ENCODE data around the gene CALHM6. TPM values are rescaled to one million over a fixed set of nuclear protein-coding genes. Genes with fewer than 3 reads are reported as not detected.

CALHM6 gene
- total and polyA plus RNA-seq, 2 of the 13 experiments (the other 11 are each of a cell fraction or from before 2014, with no cell fraction given): not detected

GRCh38 chr6:116452531-116452930 is 8.6 kb upstream of the CALHM6 start (continued):
- TF ChIP-seq ZNF749 (CRISPR knock-in tag; IDR thresholded peaks at IDR 0.05; ENCODE audit: borderline replicate concordance) (no peak), SP5 (CRISPR knock-in tag; IDR thresholded peaks at IDR 0.05; ENCODE audit: borderline replicate concordance, low read depth) (no peak), ZNF615 (CRISPR knock-in tag; IDR thresholded peaks at IDR 0.05; ENCODE audit: borderline replicate concordance) (no peak), KLF13 (CRISPR knock-in tag; IDR thresholded peaks at IDR 0.05) (no peak)

- intact Hi-C loops (cut with micrococcal nuclease; ENCODE audit: unreplicated experiment) (no loop called here), in situ Hi-C loops (cut with HindIII; ENCODE audit: extremely low pct_ligation_motif_present, low pct_unique_long_range_greater_than_20kb) (no loop called here)
- Histone ChIP-seq H2AFZ (ENCODE audit: low read length) (no peak overlapping the region), H3K27ac (ENCODE audit: extremely low read length, insufficient read depth, low read length) (no peak overlapping the region), H3K4me2 (ENCODE audit: low read depth, low read length) (no peak overlapping the region), H3K4me1 (ENCODE audit: insufficient read depth, low read length) (no peaks in the 10 kb centered on the region), H3K4me3 (replicated peaks in 1 of 3; ENCODE audit: insufficient read depth in 1 of 3, low read depth in 2 of 3, low read length in 3 of 3) (no peak overlapping the region), H3K9me3 (ENCODE audit: low read length) (no peaks in the 10 kb centered on the region), H3K9ac (ENCODE audit: insufficient read depth, low read depth, low read length) (no peak overlapping the region), H3K79me2 (ENCODE audit: insufficient read depth, low read length) (no peaks in the 10 kb centered on the region), H3K27me3 (ENCODE audit: control insufficient read depth in 1 of 2, insufficient read depth in 2 of 2, low read length in 2 of 2) (no peaks in the 10 kb centered on the region), H4K20me1 (ENCODE audit: insufficient read depth, low read length) (no peaks in the 10 kb centered on the region), H3K36me3 (replicated peaks in 1 of 2; ENCODE audit: control insufficient read depth in 1 of 2, insufficient read depth in 2 of 2, low read length in 2 of 2) (no peaks in the 10 kb centered on the region)
- no peak for ATAC-seq
- ChIA-PET POLR2A (no interaction called here), CTCF (ENCODE audit: low intra/inter-chr PET ratio, low total read pairs) (no interaction called here)
- DNase-seq (ENCODE audit: low spot score): no peak
- WGBS (ENCODE audit: low lambda C conversion rate): 25% methylated on average over 3 of the region's 3 CpGs
- FAIRE-seq: no peak
- BruUV-seq (replicated peaks): no TSS peak
- TF ChIP-seq ZNF737 (CRISPR knock-in tag; IDR thresholded peaks at IDR 0.05; ENCODE audit: borderline replicate concordance) (no peak), ELF4 (CRISPR knock-in tag; IDR thresholded peaks at IDR 0.05; ENCODE audit: borderline replicate concordance) (no peak), ZNF317 (CRISPR knock-in tag; IDR thresholded peaks at IDR 0.05) (no peak), FOXP1 (IDR thresholded peaks at IDR 0.05) (no peak), FOXP1 (CRISPR knock-in tag; IDR thresholded peaks at IDR 0.05) (no peak), ISL2 (CRISPR knock-in tag; IDR thresholded peaks at IDR 0.05) (no peak), ZBTB10 (CRISPR knock-in tag; IDR thresholded peaks at IDR 0.05; ENCODE audit: borderline replicate concordance) (no peak), HIVEP1 (CRISPR knock-in tag; IDR thresholded peaks at IDR 0.05) (no peak), GFI1 (CRISPR knock-in tag; IDR thresholded peaks at IDR 0.05; ENCODE audit: borderline replicate concordance) (no peak)
- TF ChIP-seq, protein P1, sequence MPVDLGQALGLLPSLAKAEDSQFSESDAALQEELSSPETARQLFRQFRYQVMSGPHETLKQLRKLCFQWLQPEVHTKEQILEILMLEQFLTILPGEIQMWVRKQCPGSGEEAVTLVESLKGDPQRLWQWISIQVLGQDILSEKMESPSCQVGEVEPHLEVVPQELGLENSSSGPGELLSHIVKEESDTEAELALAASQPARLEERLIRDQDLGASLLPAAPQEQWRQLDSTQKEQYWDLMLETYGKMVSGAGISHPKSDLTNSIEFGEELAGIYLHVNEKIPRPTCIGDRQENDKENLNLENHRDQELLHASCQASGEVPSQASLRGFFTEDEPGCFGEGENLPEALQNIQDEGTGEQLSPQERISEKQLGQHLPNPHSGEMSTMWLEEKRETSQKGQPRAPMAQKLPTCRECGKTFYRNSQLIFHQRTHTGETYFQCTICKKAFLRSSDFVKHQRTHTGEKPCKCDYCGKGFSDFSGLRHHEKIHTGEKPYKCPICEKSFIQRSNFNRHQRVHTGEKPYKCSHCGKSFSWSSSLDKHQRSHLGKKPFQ (CRISPR knock-in tag; IDR thresholded peaks at IDR 0.05; ENCODE audit: insufficient replicate concordance): no peak
- TF ChIP-seq, protein P2, sequence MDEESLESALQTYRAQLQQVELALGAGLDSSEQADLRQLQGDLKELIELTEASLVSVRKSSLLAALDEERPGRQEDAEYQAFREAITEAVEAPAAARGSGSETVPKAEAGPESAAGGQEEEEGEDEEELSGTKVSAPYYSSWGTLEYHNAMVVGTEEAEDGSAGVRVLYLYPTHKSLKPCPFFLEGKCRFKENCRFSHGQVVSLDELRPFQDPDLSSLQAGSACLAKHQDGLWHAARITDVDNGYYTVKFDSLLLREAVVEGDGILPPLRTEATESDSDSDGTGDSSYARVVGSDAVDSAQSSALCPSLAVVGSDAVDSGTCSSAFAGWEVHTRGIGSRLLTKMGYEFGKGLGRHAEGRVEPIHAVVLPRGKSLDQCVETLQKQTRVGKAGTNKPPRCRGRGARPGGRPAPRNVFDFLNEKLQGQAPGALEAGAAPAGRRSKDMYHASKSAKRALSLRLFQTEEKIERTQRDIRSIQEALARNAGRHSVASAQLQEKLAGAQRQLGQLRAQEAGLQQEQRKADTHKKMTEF (CRISPR knock-in tag; IDR thresholded peaks at IDR 0.05): no peak
- TF ChIP-seq, protein P3, sequence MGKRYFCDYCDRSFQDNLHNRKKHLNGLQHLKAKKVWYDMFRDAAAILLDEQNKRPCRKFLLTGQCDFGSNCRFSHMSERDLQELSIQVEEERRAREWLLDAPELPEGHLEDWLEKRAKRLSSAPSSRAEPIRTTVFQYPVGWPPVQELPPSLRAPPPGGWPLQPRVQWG (CRISPR knock-in tag; IDR thresholded peaks at IDR 0.05; ENCODE audit: borderline replicate concordance, low read depth): no peak
Measured at GRCh38 chr6:116456106-116456505, 5.1 kb upstream of the CALHM6 start.

Data from HepG2 (cell line).